MM.1S (cell line): ENCODE results near the gene SPG21.

Experiments used
- EZH2 ChIP-seq: fragments of 300-600 bp; sonication (generic); optimal IDR thresholded peaks from 2 replicates; pipeline ENCODE3; 2017; ENCODE audit warnings: low read depth, mild to moderate bottlenecking, antibody characterized with exemption, low read length, mixed read lengths
- EZH2phosphoT487 ChIP-seq: fragments of 300-600 bp; sonication (generic); IDR thresholded peaks from 2 replicates; pipeline ENCODE4 v1.6.1; 2018; ENCODE audit warnings: antibody characterized with exemption, low read length
- TF ChIP-seq, protein P1 (sequence below): fragments of 300-600 bp; sonication (generic); IDR thresholded peaks from 2 replicates; pipeline ENCODE4 v1.5.1; 2016; ENCODE audit warnings: antibody characterized with exemption, low read length, mixed read lengths

GRCh38 chr15:64979252-64979710 is 10.4 kb downstream of the SPG21 start:
- TF ChIP-seq, protein P1, sequence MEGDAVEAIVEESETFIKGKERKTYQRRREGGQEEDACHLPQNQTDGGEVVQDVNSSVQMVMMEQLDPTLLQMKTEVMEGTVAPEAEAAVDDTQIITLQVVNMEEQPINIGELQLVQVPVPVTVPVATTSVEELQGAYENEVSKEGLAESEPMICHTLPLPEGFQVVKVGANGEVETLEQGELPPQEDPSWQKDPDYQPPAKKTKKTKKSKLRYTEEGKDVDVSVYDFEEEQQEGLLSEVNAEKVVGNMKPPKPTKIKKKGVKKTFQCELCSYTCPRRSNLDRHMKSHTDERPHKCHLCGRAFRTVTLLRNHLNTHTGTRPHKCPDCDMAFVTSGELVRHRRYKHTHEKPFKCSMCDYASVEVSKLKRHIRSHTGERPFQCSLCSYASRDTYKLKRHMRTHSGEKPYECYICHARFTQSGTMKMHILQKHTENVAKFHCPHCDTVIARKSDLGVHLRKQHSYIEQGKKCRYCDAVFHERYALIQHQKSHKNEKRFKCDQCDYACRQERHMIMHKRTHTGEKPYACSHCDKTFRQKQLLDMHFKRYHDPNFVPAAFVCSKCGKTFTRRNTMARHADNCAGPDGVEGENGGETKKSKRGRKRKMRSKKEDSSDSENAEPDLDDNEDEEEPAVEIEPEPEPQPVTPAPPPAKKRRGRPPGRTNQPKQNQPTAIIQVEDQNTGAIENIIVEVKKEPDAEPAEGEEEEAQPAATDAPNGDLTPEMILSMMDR, result no peak
- TF ChIP-seq EZH2 (no peak), EZH2phosphoT487 (no peak)
